Endothelial cell of umbilical vein (primary cell): ENCODE results near the gene GNPDA1.

Experiments used
- CTCF ChIP-seq, 2 donors: IDR thresholded peaks; 1 replicate in 1 of 2; 2 replicates in 1 of 2; pipeline ENCODE4 v1.5.1; 2011; ENCODE audit warnings: low read length in 2 of 2, mild to moderate bottlenecking in 2 of 2, moderate library complexity in 2 of 2, control low read depth in 1 of 2, inconsistent platforms in 1 of 2, low read depth in 1 of 2; ENCODE audit not compliant: insufficient read depth in 1 of 2; ENCODE audit errors: extremely low read depth in 1 of 2
- EZH2 ChIP-seq: IDR thresholded peaks from 2 replicates; pipeline ENCODE4 v1.6.1; 2012; ENCODE audit warnings: borderline replicate concordance, low read depth, mild to moderate bottlenecking, moderate library complexity, low read length, inconsistent platforms; ENCODE audit not compliant: severe bottlenecking
- POLR2A ChIP-seq: IDR thresholded peaks from 2 replicates; pipeline ENCODE4 v1.6.1; 2012; ENCODE audit warnings: low read depth, mild to moderate bottlenecking, control low read depth, low read length

- TF ChIP-seq POLR2A, result no peak
- TF ChIP-seq CTCF (IDR thresholded peaks at IDR 0.05; ENCODE audit: extremely low read depth in 1 of 2, insufficient read depth in 1 of 2, low read depth in 1 of 2, low read length in 2 of 2), result no peak
- no peak for TF ChIP-seq EZH2
Observed at GRCh38 chr5:142008813-142009212, 4.0 kb downstream of the GNPDA1 start.
